HG03196 (cell line): ENCODE results near the gene GOLGB1.
"Not testable (repeated sequence)": the region's sequence is repeated elsewhere in the genome, so short reads cannot be mapped to it uniquely, and the experiment has no call there.

Experiments used
- ATAC-seq: cut with Tn5 transposase; IDR thresholded peaks from one replicate; pipeline ENCODE4 v1.9.1; 2021; ENCODE audit not compliant: unreplicated experiment

Gene GOLGB1

GRCh38 chr3:121749276-121750086 is at the start of gene GOLGB1:
Gene GOLGB1, minus strand, starts transcription at chr3:121749741. Its CDS starts 18,770 bp downstream, at chr3:121730971.
- peak; percentile 98 for ATAC-seq

DNA sequence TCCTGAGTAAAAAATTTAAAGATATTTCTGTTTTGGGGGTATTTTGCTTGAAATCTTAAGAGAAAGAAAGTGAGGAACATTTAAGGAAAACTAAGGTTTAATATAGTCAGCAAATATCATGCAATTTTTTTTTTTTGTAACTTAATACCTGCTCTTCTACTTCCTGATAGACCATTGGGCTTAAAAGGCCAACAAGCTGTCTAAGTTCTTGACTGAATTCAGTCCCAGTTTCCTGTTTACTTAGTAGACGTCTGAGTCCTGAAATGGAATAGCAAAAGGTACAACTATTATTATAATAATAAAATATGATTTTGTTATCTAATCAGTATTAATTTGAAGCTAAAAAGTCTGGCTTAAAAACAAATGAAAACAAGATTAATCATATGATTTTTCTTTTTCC is 47.4 kb upstream of the GOLGB1 start:
- no peak for ATAC-seq

DNA sequence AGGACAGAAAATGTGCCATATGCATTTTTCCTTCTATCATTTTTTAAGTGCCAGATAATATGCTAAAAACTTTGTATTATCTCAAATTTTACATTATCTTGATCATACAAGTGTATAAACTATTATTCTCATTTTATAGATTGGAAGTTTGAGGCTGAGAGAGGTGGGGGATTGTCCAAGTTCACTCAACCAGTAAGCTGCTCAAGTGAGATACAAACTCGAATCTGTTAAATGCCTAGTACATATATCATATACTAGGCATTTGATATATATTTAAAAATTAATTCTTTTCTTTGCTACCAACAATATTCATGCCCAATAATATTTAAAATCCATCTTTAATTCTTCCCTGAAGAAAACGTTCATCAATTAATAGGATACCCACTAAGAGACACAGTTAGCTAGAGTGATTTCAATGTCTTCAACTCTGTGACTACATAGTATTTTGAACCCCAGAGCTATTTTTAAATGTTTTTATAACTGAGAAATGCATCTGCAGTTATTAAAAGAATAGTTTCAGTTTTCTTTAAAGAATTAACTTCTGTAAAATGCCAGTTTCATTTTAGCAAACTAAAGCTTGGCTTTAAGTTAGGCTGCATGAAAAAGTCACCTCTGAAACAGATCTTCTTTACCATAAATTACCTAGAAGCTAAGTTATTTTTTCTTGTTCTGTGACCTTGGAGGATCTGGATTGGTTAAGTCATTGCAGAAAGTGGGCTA is 44.9 kb upstream of the GOLGB1 start:
- ATAC-seq: no peak

GRCh38 chr3:121793078-121793477 is 43.5 kb upstream of the GOLGB1 start:
- ATAC-seq: no peak

DNA sequence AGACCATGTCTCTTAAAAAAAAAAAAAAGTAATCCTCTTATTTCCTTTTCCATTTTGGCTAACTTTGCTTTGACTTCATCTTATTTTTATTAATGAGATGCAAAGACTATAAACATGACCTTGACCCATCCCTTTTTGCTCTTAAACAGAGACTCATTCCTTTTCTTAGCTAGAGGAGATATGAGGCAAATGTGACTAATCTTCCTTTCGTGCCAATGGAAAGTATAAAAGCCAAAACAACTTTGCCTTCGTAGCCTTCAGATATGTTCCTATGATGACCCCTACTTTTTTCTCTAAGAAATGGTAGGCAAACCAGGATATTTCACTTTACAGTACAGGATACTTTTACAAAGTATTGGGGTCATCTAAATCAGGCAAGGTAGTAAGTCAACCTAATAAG is 36.9 kb upstream of the GOLGB1 start:
- no peak for ATAC-seq

- ATAC-seq: not testable (repeated sequence)
These were observed 33.2 kb upstream of the GOLGB1 start for GRCh38 chr3:121782784-121783183.

DNA sequence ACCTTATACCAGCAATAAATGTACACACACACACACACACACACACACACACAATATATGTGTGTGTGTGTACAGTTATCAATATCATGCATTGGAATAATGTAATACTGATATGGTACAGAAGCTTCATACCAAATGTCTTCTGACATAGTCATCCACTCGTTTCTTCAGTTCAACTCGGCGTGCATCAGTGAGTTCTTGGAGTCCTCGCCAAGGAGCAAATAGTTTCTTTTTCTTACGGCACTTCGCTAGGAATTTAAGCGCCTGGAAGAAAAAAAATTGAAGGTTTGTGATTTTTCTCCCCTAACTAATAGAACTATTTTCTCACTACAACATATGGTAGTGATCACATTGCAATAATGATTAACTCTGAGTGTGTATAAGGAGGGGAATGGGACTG is 32.1 kb upstream of the GOLGB1 start:
- ATAC-seq: no peak

DNA sequence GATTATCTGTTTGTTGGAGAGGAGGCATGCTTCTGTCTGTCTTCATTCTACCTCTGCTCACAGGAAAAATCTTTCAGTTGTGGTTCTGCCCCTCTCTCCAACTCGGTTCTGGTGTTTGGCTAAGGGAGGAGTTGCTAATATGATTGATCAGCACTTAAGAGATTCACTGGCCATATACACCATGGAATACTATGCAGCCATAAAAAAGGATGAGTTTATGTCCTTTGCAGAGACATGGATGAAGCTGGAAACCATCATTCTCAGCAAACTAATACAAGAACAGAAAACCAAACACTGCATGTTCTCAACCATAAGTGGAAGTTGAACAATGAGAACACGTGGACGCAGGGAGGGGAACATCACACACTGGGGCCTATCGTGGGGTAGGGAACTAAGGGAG is 25.6 kb upstream of the GOLGB1 start:
- not testable (repeated sequence) for ATAC-seq

GRCh38 chr3:121769246-121769645 is 19.7 kb upstream of the GOLGB1 start:
- no peak for ATAC-seq

- no peak for ATAC-seq
These were observed 18.9 kb upstream of the GOLGB1 start for GRCh38 chr3:121768452-121768851.

DNA sequence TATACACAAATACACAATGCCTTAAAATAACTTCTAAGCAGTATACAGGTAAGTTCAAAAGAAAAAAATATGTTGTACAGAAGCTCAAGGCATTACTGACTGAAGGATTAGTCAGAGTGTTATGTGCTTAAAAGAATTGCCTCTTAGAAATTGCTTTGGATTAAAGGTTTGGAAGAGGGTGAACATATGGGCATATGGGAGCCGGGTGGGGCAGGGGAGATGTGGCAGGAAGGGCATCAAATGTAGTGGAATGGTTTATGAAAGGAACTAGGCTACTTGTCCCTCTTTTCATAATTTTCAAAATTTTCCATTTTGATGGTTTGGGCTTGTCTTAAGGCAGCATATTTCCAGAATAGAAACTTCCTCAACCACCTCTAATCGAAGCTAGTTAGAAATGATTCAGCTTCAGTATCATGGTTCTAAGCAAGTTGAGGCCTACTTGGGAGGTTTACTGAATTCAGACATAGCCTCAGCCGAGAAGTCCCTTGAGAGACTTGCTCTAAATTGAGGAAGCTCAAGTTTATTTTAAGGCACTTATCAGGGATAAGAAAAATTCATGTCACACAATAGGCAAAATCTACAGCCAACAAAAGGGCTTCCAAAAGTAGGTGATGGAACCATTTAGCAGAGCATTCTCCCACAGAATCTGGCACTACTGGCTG is 10.1 kb upstream of the GOLGB1 start:
- ATAC-seq: no peak

- no peak for ATAC-seq
These were observed 9.3 kb upstream of the GOLGB1 start for GRCh38 chr3:121758727-121759450.

GRCh38 chr3:121757812-121758545 is 8.4 kb upstream of the GOLGB1 start:
- no peak for ATAC-seq

DNA sequence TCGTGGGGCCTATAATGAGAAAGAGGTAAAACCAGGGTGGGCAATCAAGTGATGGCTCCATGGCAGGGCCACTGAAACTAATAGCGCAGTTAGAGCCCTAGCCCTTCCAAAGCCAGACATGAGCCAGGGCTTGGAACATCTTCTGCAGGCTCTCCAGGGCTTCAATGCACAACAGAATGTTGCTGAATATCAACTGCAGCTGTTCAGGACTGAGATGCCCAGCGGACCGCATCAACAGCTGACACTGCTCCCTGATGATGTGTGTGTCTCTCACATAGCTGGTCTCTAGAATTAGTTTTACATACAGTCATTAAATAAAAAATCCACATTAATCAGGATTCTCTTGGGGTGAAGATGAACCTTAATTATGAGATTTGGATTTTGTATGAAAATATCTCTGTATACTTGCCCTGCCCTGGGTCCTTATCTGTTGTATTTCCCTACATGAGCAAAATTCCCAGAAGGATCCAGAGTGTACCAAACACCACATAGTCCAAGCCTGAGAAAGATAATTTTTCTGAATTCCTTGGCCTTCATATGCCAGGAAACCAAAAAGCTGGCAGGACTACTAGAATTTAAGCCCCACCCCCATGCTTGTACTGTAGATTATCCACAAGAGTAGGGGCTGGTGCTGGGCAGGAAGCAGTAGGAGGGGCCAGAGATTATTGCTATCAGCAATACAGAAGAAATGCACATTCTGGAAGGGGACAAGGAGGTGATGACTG is 7.7 kb upstream of the GOLGB1 start:
- ATAC-seq: no peak

- ATAC-seq: no peak
These were observed 3.2 kb upstream of the GOLGB1 start for GRCh38 chr3:121752772-121753171.

GRCh38 chr3:121752261-121752660 is 2.7 kb upstream of the GOLGB1 start:
- ATAC-seq: no peak

GRCh38 chr3:121750087-121750415 is 510 bp upstream of the GOLGB1 start:
- ATAC-seq: no peak

DNA sequence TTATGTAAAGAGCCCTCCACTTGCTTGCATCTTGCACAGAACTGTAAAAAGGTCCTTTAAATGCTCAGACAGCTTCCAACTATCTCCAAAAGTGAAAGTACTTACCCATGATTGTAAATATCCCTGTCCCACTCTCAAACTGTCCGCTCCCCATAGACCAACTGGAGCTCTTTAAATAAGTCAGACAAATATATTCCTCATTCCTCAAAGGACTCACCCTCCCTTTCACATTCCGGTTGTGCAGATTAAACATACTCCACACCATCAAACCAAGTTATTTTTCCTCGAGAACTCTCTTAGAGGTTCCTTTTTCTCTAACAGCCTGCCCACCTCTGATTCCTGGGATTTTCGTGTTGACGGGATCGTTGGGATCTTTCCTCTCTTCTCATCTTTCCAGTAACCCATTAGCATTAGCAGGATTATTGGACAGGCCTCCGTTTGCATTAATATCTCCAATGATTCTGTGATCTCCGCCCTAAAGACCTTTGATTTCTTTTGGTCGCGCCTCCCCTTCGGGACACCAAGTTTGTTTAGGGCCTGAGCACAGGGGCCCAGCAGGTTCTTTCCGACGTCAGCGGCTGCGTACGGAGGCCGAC is 763 bp downstream of the GOLGB1 start:
- peak; percentile 10 for ATAC-seq

GRCh38 chr3:121747976-121748375 is 1.6 kb downstream of the GOLGB1 start:
- ATAC-seq: no peak

DNA sequence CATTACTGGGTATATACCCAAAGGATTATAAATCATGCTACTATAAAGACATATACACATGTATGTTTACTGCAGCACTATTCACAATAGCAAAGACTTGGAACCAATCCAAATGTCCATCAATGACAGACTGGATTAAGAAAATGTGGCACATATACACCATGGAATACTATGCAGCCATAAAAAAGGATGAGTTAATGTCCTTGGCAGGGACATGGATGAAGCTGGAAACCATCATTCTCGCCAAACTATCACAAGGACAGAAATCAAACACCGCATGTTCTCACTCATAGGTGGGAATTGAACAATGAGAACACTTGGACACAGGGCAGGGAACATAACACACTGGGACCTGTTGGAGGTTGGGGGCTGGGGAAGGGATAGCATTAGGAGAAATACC is 6.4 kb downstream of the GOLGB1 start:
- not testable (repeated sequence) for ATAC-seq
